Measurements from ENCODE around the gene ZKSCAN8. TPM values are rescaled to one million over a fixed set of nuclear protein-coding genes. Genes with fewer than 3 reads are reported as not detected.

ZKSCAN8 gene
- total and polyA plus RNA-seq, 2 donors (not counting 1 experiment from before 2014, with no cell fraction given), result 13.4 to 21.6 TPM

GRCh38 chr6:28104392-28105244 lies 37.1 kb upstream of the ZKSCAN8 start:
- no peaks in the 10 kb centered on the region for H4K20me1 ChIP-seq (ENCODE audit: control insufficient read depth, extremely low read depth, insufficient read depth, low read length)

GRCh38 chr6:28105245-28105639 lies 36.4 kb upstream of the ZKSCAN8 start:
- no peak overlapping the region for H3K9ac ChIP-seq (ENCODE audit: insufficient read depth, low read length)
- H3K9me3 ChIP-seq (ENCODE audit: control insufficient read depth, insufficient read depth, low read depth, low read length), result no peaks in the 10 kb centered on the region
- no peaks in the 10 kb centered on the region for H3K4me1 ChIP-seq (ENCODE audit: control insufficient read depth, extremely low read depth, insufficient read depth, low read length)
- no peak for TF ChIP-seq EZH2 (IDR thresholded peaks at IDR 0.05; ENCODE audit: low read length, missing control alignments)
- TF ChIP-seq CTCF (conservative IDR thresholded peaks at IDR 0.05 in 1 of 2, IDR thresholded peaks at IDR 0.05 in 1 of 2; ENCODE audit: low read depth in 1 of 2, low read length in 2 of 2), result no peak
- peak overlapping the region; percentile 69 for H3K27ac ChIP-seq (ENCODE audit: insufficient read depth, low read length)
- H2AFZ ChIP-seq (ENCODE audit: low read length), result peak overlapping the region; percentile 99
- H3K4me2 ChIP-seq (ENCODE audit: extremely low read depth, insufficient read depth, low read length), result peak overlapping the region; percentile 94
- H3K27me3 ChIP-seq (ENCODE audit: control insufficient read depth, insufficient read depth, low read length), result no peaks in the 10 kb centered on the region
- H3K4me3 ChIP-seq (replicated peaks in 1 of 4; ENCODE audit: control extremely low read depth in 1 of 4, insufficient read depth in 1 of 4, low read depth in 3 of 4, low read length in 4 of 4), result peak overlapping the region; percentile 69 to 89 (median 78)
- no peaks in the 10 kb centered on the region for H4K20me1 ChIP-seq (ENCODE audit: control insufficient read depth, extremely low read depth, insufficient read depth, low read length)
- no peaks in the 10 kb centered on the region for H3K79me2 ChIP-seq (ENCODE audit: control insufficient read depth, insufficient read depth, low read length)
- DNase-seq (ENCODE audit: low read depth in 2 of 2), result peak; percentile 22 to 25
- H3K36me3 ChIP-seq (ENCODE audit: control insufficient read depth, insufficient read depth, low read length), result no peaks in the 10 kb centered on the region

More at GRCh38 chr6:28104392-28105244, 37.1 kb upstream of the ZKSCAN8 start:
- H3K27me3 ChIP-seq (ENCODE audit: control insufficient read depth, insufficient read depth, low read length), result no peaks in the 10 kb centered on the region
- H3K36me3 ChIP-seq (ENCODE audit: control insufficient read depth, insufficient read depth, low read length), result no peaks in the 10 kb centered on the region
- no peaks in the 10 kb centered on the region for H3K9me3 ChIP-seq (ENCODE audit: control insufficient read depth, insufficient read depth, low read depth, low read length)
- peak overlapping the region; percentile 66 for H3K9ac ChIP-seq (ENCODE audit: insufficient read depth, low read length)
- peak overlapping the region; percentile 69 to 89 (median 78) for H3K4me3 ChIP-seq (replicated peaks in 1 of 4; ENCODE audit: control extremely low read depth in 1 of 4, insufficient read depth in 1 of 4, low read depth in 3 of 4, low read length in 4 of 4)
- H3K4me1 ChIP-seq (ENCODE audit: control insufficient read depth, extremely low read depth, insufficient read depth, low read length), result no peaks in the 10 kb centered on the region
- DNase-seq (ENCODE audit: low read depth in 2 of 2), result peak; percentile 77 to 79
- no peaks in the 10 kb centered on the region for H3K79me2 ChIP-seq (ENCODE audit: control insufficient read depth, insufficient read depth, low read length)
- H3K4me2 ChIP-seq (ENCODE audit: extremely low read depth, insufficient read depth, low read length), result peak overlapping the region; percentile 94
- H2AFZ ChIP-seq (ENCODE audit: low read length), result peak overlapping the region; percentile 99
- TF ChIP-seq CTCF (conservative IDR thresholded peaks at IDR 0.05 in 1 of 2, IDR thresholded peaks at IDR 0.05 in 1 of 2; ENCODE audit: low read depth in 1 of 2, low read length in 2 of 2) (peak; percentile 64 to 65), EZH2 (IDR thresholded peaks at IDR 0.05; ENCODE audit: low read length, missing control alignments) (no peak)
- H3K27ac ChIP-seq (ENCODE audit: insufficient read depth, low read length), result peak overlapping the region; percentile 69

GRCh38 chr6:28107506-28107905 lies 34.2 kb upstream of the ZKSCAN8 start:
- Histone ChIP-seq H3K4me1 (ENCODE audit: control insufficient read depth, extremely low read depth, insufficient read depth, low read length) (no peaks in the 10 kb centered on the region), H3K9ac (ENCODE audit: insufficient read depth, low read length) (no peak overlapping the region), H3K9me3 (ENCODE audit: control insufficient read depth, insufficient read depth, low read depth, low read length) (no peaks in the 10 kb centered on the region), H3K27me3 (ENCODE audit: control insufficient read depth, insufficient read depth, low read length) (no peaks in the 10 kb centered on the region), H3K79me2 (ENCODE audit: control insufficient read depth, insufficient read depth, low read length) (no peaks in the 10 kb centered on the region), H3K27ac (ENCODE audit: insufficient read depth, low read length) (no peak overlapping the region), H3K4me2 (ENCODE audit: extremely low read depth, insufficient read depth, low read length) (no peak overlapping the region), H3K4me3 (replicated peaks in 1 of 4; ENCODE audit: control extremely low read depth in 1 of 4, insufficient read depth in 1 of 4, low read depth in 3 of 4, low read length in 4 of 4) (no peak overlapping the region), H4K20me1 (ENCODE audit: control insufficient read depth, extremely low read depth, insufficient read depth, low read length) (no peaks in the 10 kb centered on the region), H3K36me3 (ENCODE audit: control insufficient read depth, insufficient read depth, low read length) (no peaks in the 10 kb centered on the region), H2AFZ (ENCODE audit: low read length) (no peak overlapping the region)
- no peak for DNase-seq (ENCODE audit: low read depth in 2 of 2)
- no peak for TF ChIP-seq CTCF (conservative IDR thresholded peaks at IDR 0.05 in 1 of 2, IDR thresholded peaks at IDR 0.05 in 1 of 2; ENCODE audit: low read depth in 1 of 2, low read length in 2 of 2)
- TF ChIP-seq EZH2 (IDR thresholded peaks at IDR 0.05; ENCODE audit: low read length, missing control alignments), result no peak

All from fibroblast of lung (primary cell).